ENCODE results near the gene NEURL1B.
A peak's percentile ranks its signal among the peaks of the same experiment; 100 is the strongest.
"Not testable (repeated sequence)": the region's sequence is repeated elsewhere in the genome, so short reads cannot be mapped to it uniquely, and the experiment has no call there.

The NEURL1B gene

GRCh38 chr5:172707285-172708182 is 66.5 kb downstream of the NEURL1B start:
- Histone ChIP-seq H3K27ac (ENCODE audit: low read depth, low read length) (no peak overlapping the region), H3K27me3 (ENCODE audit: insufficient read depth, low read length) (no peaks in the 10 kb centered on the region), H2AFZ (ENCODE audit: insufficient read depth, low read length, poor library complexity) (no peak overlapping the region), H3K79me1 (ENCODE audit: low read length) (no peaks in the 10 kb centered on the region), H3K9ac (ENCODE audit: low read length) (no peak overlapping the region), H2BK5ac (ENCODE audit: low read depth, low read length, poor library complexity) (no peak overlapping the region), H4K91ac (ENCODE audit: low read depth, low read length) (no peak overlapping the region), H3K79me2 (ENCODE audit: control insufficient read depth, insufficient read depth, low read length, poor library complexity) (no peaks in the 10 kb centered on the region), H3K9me3 (ENCODE audit: insufficient read depth, low read depth, low read length) (peaks cover 2% of the 10 kb centered on the region), H3K18ac (ENCODE audit: low read length) (no peak overlapping the region), H2BK12ac (ENCODE audit: low read length) (no peak overlapping the region), H3K4me3 (ENCODE audit: low read depth, low read length) (peak overlapping the region; percentile 56), H3K4ac (ENCODE audit: low read depth, low read length) (no peak overlapping the region), H3K14ac (ENCODE audit: low read length) (no peak overlapping the region), H4K12ac (ENCODE audit: low read depth, low read length) (no peak overlapping the region), H3K36me3 (ENCODE audit: control insufficient read depth in 1 of 2, insufficient read depth in 2 of 2, low read length in 2 of 2) (no peaks in the 10 kb centered on the region), H3K23ac (ENCODE audit: low read length) (peak overlapping the region; percentile 52), H4K8ac (ENCODE audit: low read depth, low read length) (no peak overlapping the region), H3K4me2 (ENCODE audit: low read length) (no peak overlapping the region), H3K4me1 (ENCODE audit: control insufficient read depth in 1 of 2, insufficient read depth in 2 of 2, low read length in 2 of 2) (no peaks in the 10 kb centered on the region), H2AK5ac (ENCODE audit: low read length) (no peak overlapping the region), H2BK120ac (ENCODE audit: insufficient read depth, low read length, poor library complexity) (no peak overlapping the region)
- peak; percentile 55 to 66 for DNase-seq
- WGBS (ENCODE audit: extremely low coverage, insufficient coverage, insufficient read length): no CpG with 5 or more reads among the region's 18 CpGs

- no peak overlapping the region for H3K14ac ChIP-seq (ENCODE audit: low read length)
- no peak overlapping the region for H3K23ac ChIP-seq (ENCODE audit: low read length)
- DNase-seq: no peak
- H3K9ac ChIP-seq (ENCODE audit: low read length): no peak overlapping the region
- no peak overlapping the region for H2AFZ ChIP-seq (ENCODE audit: insufficient read depth, low read length, poor library complexity)
- H4K91ac ChIP-seq (ENCODE audit: low read depth, low read length): no peak overlapping the region
- H3K79me1 ChIP-seq (ENCODE audit: low read length): no peaks in the 10 kb centered on the region
- H2AK5ac ChIP-seq (ENCODE audit: low read length): no peak overlapping the region
- peaks cover 2% of the 10 kb centered on the region for H3K9me3 ChIP-seq (ENCODE audit: insufficient read depth, low read depth, low read length)
- H3K4me3 ChIP-seq (ENCODE audit: low read depth, low read length): no peak overlapping the region
- H2BK120ac ChIP-seq (ENCODE audit: insufficient read depth, low read length, poor library complexity): no peak overlapping the region
- H2BK5ac ChIP-seq (ENCODE audit: low read depth, low read length, poor library complexity): no peak overlapping the region
- no peaks in the 10 kb centered on the region for H3K36me3 ChIP-seq (ENCODE audit: control insufficient read depth in 1 of 2, insufficient read depth in 2 of 2, low read length in 2 of 2)
- no peaks in the 10 kb centered on the region for H3K27me3 ChIP-seq (ENCODE audit: insufficient read depth, low read length)
- H4K8ac ChIP-seq (ENCODE audit: low read depth, low read length): no peak overlapping the region
- no peak overlapping the region for H3K4me2 ChIP-seq (ENCODE audit: low read length)
- no peak overlapping the region for H3K27ac ChIP-seq (ENCODE audit: low read depth, low read length)
- no peak overlapping the region for H3K18ac ChIP-seq (ENCODE audit: low read length)
- H3K4me1 ChIP-seq (ENCODE audit: control insufficient read depth in 1 of 2, insufficient read depth in 2 of 2, low read length in 2 of 2): no peaks in the 10 kb centered on the region
- no peak overlapping the region for H4K12ac ChIP-seq (ENCODE audit: low read depth, low read length)
- no peak overlapping the region for H3K4ac ChIP-seq (ENCODE audit: low read depth, low read length)
- no peak overlapping the region for H2BK12ac ChIP-seq (ENCODE audit: low read length)
- H3K79me2 ChIP-seq (ENCODE audit: control insufficient read depth, insufficient read depth, low read length, poor library complexity): no peaks in the 10 kb centered on the region
- whole genome bisulfite sequencing (ENCODE audit: extremely low coverage, insufficient coverage, insufficient read length): no CpG with 5 or more reads among the region's 8 CpGs
Observed at GRCh38 chr5:172708183-172708505, 67.1 kb downstream of the NEURL1B start.

GRCh38 chr5:172710676-172711075 is 69.6 kb downstream of the NEURL1B start:
- no peak for DNase-seq
- no peak overlapping the region for H2AFZ ChIP-seq (ENCODE audit: insufficient read depth, low read length, poor library complexity)
- H3K18ac ChIP-seq (ENCODE audit: low read length): no peak overlapping the region
- H4K91ac ChIP-seq (ENCODE audit: low read depth, low read length): no peak overlapping the region
- H2AK5ac ChIP-seq (ENCODE audit: low read length): no peak overlapping the region
- H4K12ac ChIP-seq (ENCODE audit: low read depth, low read length): no peak overlapping the region
- no peak overlapping the region for H3K9ac ChIP-seq (ENCODE audit: low read length)
- H3K4ac ChIP-seq (ENCODE audit: low read depth, low read length): no peak overlapping the region
- no peak overlapping the region for H3K4me2 ChIP-seq (ENCODE audit: low read length)
- H3K27ac ChIP-seq (ENCODE audit: low read depth, low read length): no peak overlapping the region
- peaks cover 0 to 11% of the 10 kb centered on the region in 2 experiments for H3K4me1 ChIP-seq (ENCODE audit: control insufficient read depth in 1 of 2, insufficient read depth in 2 of 2, low read length in 2 of 2)
- peaks cover 2% of the 10 kb centered on the region for H3K9me3 ChIP-seq (ENCODE audit: insufficient read depth, low read depth, low read length)
- H3K23ac ChIP-seq (ENCODE audit: low read length): no peak overlapping the region
- WGBS (ENCODE audit: extremely low coverage, insufficient coverage, insufficient read length): no CpG with 5 or more reads among the region's 4 CpGs
- H2BK120ac ChIP-seq (ENCODE audit: insufficient read depth, low read length, poor library complexity): no peak overlapping the region
- no peaks in the 10 kb centered on the region for H3K79me2 ChIP-seq (ENCODE audit: control insufficient read depth, insufficient read depth, low read length, poor library complexity)
- no peak overlapping the region for H3K4me3 ChIP-seq (ENCODE audit: low read depth, low read length)
- no peak overlapping the region for H2BK12ac ChIP-seq (ENCODE audit: low read length)
- H3K79me1 ChIP-seq (ENCODE audit: low read length): no peaks in the 10 kb centered on the region
- no peaks in the 10 kb centered on the region for H3K27me3 ChIP-seq (ENCODE audit: insufficient read depth, low read length)
- H2BK5ac ChIP-seq (ENCODE audit: low read depth, low read length, poor library complexity): no peak overlapping the region
- H3K36me3 ChIP-seq (ENCODE audit: control insufficient read depth in 1 of 2, insufficient read depth in 2 of 2, low read length in 2 of 2): no peaks in the 10 kb centered on the region
- no peak overlapping the region for H3K14ac ChIP-seq (ENCODE audit: low read length)
- no peak overlapping the region for H4K8ac ChIP-seq (ENCODE audit: low read depth, low read length)

- H4K91ac ChIP-seq (ENCODE audit: low read depth, low read length); H3K4me3 ChIP-seq (ENCODE audit: low read depth, low read length); H2AK5ac ChIP-seq (ENCODE audit: low read length); H3K18ac ChIP-seq (ENCODE audit: low read length); H3K79me1 ChIP-seq (ENCODE audit: low read length); DNase-seq; H3K9me3 ChIP-seq (ENCODE audit: insufficient read depth, low read depth, low read length); H3K27ac ChIP-seq (ENCODE audit: low read depth, low read length); H4K8ac ChIP-seq (ENCODE audit: low read depth, low read length); H2BK12ac ChIP-seq (ENCODE audit: low read length); H3K36me3 ChIP-seq (ENCODE audit: control insufficient read depth in 1 of 2, insufficient read depth in 2 of 2, low read length in 2 of 2); H3K27me3 ChIP-seq (ENCODE audit: insufficient read depth, low read length); H3K23ac ChIP-seq (ENCODE audit: low read length); H3K79me2 ChIP-seq (ENCODE audit: control insufficient read depth, insufficient read depth, low read length, poor library complexity); H3K4me2 ChIP-seq (ENCODE audit: low read length); H4K12ac ChIP-seq (ENCODE audit: low read depth, low read length); H3K14ac ChIP-seq (ENCODE audit: low read length); H2AFZ ChIP-seq (ENCODE audit: insufficient read depth, low read length, poor library complexity); H2BK5ac ChIP-seq (ENCODE audit: low read depth, low read length, poor library complexity); H3K9ac ChIP-seq (ENCODE audit: low read length); H2BK120ac ChIP-seq (ENCODE audit: insufficient read depth, low read length, poor library complexity); H3K4ac ChIP-seq (ENCODE audit: low read depth, low read length): not testable (repeated sequence)
- peaks cover 0 to 11% of the 10 kb centered on the region in 2 experiments for H3K4me1 ChIP-seq (ENCODE audit: control insufficient read depth in 1 of 2, insufficient read depth in 2 of 2, low read length in 2 of 2)
- no CpG with 5 or more reads among the region's 12 CpGs for WGBS (ENCODE audit: extremely low coverage, insufficient coverage, insufficient read length)
Observed at GRCh38 chr5:172711321-172711861, 70.3 kb downstream of the NEURL1B start.
